GM18870 (cell line): Measurements from ENCODE around the gene RBM33.
"Not testable (repeated sequence)": the region's sequence is repeated elsewhere in the genome, so short reads cannot be mapped to it uniquely, and the experiment has no call there.

Experiments used
- ATAC-seq: cut with Tn5 transposase; IDR thresholded peaks from one replicate; pipeline ENCODE4 v1.9.1; 2021; ENCODE audit warnings: moderate library complexity; ENCODE audit not compliant: unreplicated experiment

Gene RBM33

DNA sequence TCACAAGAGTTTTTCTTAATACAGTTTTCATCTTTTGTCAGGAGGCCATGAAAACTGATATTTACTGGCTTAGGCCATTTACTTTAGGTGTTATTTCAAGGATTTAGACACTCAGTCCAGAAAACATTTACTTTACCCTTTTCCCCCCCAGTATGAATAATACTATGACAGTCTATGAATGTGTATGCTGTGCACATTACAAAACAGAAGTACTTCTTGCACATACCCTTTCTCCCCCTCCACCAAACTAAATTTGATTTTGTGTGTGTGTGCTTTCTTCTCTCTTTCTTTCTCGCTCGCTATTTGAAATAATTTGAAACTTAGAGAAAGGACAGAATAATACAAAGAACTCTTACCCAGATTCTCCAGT, 41.3 kb downstream of the RBM33 start:
- ATAC-seq: peak; percentile 18

DNA sequence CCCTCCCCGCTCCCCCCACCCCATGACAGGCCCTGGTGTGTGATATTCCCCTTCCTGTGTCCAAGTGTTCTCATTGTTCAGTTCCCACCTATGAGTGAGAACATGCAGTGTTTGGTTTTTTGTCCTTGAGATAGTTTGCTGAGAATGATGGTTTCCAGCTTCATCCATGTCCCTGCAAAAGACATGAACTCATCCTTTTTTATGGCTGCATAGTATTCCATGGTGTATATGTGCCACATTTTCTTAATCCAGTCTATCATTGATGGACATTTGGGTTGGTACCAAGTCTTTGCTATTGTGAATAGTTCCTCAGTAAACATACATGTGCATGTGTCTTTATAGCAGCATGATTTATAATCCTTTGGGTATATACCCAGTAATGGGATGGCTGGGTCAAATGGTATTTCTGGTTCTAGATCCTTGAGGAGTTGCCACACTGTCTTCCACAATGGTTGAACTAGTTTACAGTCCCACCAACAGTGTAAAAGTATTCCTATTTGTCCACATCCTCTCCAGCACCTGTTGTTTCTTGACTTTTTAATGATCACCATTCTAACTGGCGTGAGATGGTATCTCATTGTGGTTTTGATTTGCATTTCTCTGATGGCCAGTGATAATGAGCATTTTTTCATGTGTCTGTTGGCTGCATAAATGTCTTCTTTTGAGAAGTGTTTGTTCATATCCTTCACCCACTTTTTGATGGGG, 42.3 kb downstream of the RBM33 start:
- ATAC-seq: not testable (repeated sequence)

DNA sequence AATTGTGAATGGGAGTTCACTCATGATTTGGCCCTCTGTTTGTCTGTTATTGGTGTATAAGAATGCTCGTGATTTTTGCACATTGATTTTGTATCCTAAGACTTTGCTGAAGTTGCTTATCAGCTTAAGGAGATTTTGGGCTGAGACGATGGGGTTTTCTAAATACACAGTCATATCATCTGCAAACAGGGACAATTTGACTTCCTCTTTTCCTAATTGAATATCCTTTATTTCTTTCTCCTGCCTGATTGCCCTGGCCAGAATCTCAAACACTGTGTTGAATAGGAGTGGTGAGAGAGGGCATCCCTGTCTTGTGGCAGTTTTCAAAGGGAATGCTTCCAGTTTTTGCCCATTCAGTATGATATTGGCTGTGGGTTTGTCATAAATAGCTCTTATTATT, 43.8 kb downstream of the RBM33 start:
- ATAC-seq: not testable (repeated sequence)

DNA sequence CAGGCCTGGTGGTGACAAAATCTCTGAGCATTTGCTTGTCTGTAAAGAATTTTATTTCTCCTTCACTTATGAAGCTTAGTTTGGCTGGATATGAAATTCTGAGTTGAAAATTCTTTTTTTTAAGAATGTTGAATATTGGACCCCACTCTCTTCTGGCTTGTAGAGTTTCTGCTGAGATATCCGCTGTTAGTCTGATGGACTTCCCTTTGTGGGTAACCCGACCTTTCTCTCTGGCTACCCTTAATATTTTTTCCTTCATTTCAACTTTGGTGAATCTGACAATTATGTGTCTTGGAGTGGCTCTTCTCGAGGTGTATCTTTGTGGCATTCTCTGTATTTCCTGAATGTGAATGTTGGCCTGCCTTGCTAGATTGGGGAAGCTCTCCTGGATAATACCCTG, 46.2 kb downstream of the RBM33 start:
- ATAC-seq: not testable (repeated sequence)

DNA sequence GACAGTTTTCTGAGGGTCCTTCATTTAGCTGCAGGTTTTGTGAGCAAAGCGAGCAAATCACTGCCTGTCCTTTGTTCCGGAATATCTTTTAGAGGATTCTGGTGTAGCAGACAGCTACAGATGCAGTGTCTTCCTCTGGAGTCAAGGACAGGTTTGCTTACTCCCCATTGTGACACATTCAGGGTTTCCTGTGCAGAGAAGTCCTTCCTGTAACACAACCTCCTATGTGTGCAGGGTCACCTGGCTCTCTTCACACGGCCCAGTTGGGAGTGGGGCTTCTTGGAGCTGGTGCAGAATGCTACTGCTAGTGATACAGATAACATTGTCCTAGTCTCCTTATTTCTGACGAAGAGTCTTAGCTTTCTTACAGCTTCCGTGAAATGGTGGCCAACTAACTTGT, 47.9 kb downstream of the RBM33 start:
- ATAC-seq: no peak

DNA sequence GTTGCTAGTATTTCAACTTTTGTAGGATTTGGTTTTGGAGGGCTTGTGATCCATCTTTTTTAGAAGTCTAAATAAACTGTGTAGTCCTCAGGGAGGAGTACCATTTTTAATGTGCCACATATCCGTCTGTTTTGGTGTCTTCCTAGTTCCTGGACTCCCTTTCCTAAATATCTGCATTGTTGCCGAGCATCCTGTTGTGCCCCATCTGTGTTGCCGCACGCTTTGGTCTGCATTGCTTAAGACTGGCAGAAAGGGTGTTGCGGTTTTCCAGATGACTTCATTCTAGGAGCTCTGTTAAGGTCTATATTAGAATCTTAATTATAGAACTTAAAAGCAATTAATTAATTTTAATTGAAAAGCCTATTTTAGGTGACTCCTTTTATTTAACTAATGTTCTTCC, 49.4 kb downstream of the RBM33 start:
- no peak for ATAC-seq

DNA sequence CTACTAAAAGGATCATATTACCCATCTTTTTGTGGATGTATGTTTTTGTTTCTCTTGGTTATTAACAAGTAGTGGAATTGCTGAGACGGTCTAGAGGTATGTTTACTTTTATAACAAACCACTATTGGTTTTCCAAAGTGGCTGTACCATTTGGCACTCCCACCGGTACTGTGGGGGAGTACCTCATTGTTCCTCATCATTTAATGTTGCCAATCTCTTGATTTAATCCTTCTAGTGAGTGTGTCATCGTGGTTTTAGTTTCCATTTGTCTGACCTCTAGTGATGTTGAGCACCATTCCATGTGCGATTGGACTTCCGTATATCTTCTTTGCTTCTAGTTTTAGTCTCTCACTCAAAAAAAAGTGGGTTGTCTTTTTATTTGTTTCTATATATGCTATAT, 50.4 kb downstream of the RBM33 start:
- ATAC-seq: no peak

DNA sequence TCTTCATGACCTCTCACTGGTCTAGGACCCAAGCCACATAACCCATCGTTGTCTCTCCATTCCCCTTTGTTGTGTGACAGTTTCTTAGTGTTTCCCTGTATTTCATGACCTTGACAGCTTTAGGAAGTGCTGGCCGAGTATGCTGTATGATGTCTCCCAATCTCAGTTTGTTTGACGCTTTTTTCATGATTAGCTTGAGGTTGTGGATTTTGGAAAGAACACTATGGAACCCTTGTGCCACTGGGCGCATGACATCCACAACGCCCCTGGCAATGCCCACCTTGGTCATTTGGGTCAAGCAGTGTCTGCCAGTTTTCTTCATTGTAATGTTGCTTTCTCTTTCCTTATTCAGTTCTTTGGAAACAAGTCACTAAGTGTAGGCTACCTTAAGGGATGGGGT, 52.3 kb downstream of the RBM33 start:
- no peak for ATAC-seq

DNA sequence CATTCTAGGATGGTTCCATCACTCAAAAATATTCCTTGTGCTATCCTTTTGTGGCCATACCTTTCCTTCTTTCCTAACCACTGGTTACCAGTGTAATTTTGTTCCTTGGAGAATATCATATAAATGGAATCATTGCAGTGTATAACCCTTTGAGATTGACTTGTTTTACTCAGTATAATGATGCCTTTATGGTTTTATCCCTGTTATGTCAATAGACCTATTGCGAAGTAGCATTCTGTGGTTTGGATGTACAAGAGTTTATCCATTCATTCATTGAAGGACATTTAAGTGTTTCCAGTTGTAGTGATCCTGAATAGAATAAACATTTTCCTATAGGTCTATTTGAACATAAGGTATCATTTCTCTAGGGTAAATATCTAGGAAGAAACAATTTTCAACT, 54.2 kb downstream of the RBM33 start:
- no peak for ATAC-seq

DNA sequence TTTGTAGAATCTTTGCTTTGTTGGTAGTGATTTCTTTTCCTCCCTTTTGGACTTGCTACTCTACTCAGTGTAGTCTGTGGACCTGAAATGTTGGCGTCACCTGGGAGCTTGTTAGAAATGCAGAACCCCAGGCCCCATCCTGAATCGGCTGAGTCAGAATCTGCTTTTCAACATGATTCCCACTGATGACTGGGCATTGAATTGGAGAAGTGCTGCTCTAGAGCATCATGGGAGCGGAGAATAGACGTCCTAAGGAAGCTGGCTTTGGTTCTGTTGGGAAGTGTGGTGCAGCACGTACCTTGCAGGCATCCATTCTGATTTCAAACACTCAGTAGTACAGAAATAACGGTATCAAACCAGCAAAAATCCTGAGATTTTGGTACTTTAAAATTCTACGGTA, 54.7 kb downstream of the RBM33 start:
- ATAC-seq: no peak

DNA sequence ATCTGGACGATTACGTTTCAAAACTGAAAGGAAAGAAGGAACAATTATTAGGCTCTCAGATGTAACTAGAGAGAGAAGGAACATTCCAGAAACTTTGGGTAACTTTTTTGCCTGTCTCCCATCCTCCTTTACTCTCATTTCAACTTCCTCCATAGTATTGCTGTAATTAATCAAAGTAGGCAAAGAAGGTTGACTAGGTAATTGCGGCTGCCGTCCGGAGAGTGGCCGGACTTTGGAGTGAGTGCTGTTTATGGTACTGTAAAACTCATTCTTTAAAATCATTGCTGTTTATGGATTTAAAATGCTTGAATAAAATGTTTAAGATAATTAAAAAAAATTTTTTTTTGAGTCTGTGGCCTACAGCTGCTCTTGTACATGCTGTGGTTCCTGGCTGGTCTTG, 56.4 kb downstream of the RBM33 start:
- no peak for ATAC-seq

DNA sequence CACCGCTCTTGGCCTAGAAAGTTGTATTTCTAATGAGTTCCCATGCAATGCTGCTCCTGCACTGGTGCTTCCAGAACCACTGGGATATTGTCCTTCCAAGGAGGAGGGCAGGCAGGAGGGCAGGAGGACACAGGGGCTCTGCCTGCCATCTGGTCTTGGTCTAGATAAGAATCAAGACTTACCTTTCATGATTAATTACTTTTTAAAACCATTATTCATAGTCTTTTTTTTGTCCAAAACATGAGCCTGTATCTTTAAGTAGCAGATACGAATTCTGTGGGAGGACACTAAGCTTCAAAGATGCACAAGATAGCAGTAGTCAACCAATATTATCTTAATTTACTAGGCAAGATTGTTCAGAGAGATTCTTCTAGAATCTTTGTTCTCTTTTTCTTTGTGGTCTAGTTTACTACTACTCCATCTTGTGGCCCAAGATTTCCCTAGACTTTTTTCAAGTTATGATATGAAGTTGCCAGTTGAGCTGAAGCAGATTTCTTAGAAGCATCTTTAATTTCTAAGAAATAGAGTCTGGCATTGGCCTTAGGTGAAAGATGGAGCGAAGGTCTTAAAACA, 57.6 kb downstream of the RBM33 start:
- no peak for ATAC-seq

DNA sequence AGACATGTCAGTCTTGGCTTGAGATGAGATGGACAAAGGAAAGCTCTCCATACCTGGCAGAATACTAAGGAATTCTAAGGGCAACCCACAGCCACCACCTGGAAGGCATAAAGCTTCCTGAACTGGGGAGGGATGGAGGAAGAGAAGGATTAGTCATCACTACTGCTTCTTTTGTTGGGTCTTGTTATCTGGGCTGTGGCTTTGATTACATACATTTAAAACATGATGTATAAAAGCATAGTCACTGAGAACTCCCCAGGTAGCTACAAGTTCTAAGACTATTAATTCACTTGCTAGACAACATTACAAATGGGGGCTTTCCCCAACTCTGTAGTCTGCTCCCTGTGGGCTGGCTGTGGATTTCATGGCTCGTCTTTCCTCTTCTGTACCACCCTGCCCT, 58.2 kb downstream of the RBM33 start:
- no peak for ATAC-seq

DNA sequence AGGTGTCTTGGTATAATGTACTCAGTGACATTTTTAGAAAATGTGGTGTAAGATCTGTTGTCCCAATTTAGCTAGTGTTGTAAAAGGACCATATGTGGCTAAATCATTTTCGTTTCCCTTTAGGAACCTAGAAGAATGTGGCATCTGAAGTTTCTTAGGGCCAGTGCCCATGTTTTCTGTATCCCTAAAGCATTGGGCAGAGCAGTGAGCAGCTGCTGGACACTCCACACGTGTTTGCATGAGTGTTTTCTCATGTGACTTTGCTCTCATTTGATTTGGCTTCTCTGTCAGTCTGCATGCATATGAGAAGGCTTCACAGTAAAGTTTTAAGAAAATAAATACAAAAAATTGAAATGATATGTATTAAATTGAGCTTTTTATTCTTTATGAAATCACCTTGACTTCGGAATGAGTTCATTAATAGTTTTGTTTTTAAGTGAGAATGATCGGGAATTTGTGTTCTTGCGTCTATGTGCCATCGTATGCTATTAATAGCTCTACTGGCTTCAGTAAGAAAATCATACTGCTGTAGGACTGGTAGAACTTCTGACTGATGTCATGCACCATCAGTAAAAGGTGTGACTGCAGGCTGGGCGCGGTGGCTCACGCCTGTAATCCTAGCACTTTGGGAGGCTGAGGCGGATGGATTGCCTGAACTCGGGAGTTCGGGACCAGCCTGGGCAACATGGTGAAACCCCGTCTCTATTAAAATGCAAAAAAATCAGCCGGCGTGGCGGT, 61.3 kb downstream of the RBM33 start:
- ATAC-seq: no peak

DNA sequence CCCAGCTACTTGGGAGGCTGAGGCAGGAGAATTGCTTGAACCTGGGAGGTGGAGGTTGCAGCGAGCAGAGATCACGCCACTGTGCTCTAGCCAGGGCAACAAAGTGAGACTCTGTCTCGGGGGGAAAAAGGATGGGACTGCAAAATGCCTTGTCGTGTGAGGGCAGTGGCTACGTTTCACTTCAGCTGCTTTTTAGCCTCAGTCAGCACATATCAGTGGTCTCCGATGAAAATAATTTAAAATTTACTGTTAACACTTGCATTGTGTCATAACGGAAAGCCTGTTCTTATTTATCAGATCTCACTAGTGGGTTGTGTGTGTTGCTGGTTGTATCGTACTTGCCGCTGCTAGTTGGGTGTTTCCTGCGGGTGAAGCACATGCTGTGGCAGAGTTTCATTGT, 61.9 kb downstream of the RBM33 start:
- ATAC-seq: no peak

DNA sequence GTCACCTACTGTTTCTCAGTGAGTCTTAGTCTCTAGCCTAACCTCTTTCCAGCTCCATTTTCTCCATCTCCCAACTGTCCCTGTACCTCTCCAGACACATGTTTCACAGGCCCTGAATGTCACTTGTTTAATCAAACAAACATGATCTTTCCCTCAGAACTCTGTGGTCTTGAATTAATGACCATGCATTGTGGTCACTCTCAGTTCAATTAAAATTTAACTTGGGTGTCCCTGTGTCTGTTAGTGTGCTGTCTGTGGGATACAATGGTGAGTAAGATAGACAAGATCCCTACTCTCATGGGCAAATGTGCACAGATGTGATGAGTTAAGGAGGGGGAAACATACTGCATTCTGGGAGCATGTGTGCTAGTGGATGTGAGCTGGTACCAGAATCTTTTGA, 65.0 kb downstream of the RBM33 start:
- peak; percentile 68 for ATAC-seq

DNA sequence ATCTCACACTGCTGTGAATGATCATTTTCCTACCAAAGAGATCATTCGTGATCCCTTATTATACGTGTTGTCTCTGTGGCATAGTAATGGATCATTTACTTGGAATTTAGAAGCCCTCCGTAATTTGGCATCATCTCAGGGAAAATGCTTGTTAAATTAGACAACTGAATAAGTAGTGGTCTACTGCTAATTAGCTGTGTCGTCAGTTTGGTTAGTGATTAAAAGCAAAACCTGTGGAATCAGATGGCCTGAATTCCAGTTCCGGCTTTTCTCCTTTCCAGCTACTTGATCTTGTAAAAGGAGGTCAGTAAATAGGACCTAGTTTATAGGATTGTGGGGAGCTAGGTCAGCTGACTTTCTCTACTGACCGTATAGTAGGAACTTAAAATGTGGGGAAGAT, 65.6 kb downstream of the RBM33 start:
- ATAC-seq: no peak

DNA sequence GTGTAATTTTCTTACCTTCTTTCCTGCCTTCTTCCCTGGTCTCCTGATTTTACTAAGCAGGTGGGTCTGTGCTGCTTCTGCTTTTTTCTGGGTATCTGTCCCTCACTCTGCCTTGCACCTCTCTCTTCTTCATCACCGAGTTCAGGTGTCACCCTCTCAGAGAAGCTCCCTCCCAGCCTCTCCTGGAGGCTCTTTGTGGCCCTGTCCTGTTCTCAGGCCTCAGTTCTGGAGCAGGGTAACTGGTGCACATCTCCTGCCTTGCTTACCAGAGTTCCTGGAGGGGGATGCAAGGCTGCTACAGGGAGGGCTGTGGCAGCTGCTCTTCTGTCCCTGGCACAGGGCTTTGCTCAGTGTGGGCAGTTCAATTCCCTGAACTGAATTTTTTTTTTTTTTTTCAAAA, 66.1 kb downstream of the RBM33 start:
- no peak for ATAC-seq

DNA sequence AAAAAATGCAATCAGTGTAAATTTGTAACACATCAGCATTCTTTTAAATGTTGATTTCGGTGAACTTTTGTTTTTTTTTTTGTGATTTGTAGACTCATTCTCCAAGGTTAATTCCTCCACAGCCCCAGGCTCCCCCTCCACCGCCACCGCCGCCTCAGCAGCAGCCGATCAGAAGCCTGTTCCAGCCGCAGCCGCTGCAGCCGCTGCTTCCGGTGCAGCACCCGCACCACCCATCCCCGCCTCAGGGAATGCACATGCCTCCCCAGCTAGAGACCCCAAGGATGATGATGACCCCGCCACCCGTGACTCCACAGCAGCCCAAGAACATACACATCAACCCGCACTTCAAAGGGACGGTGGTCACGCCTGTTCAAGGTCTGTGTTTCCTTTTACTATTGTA, 66.6 kb downstream of the RBM33 start:
- no peak for ATAC-seq

DNA sequence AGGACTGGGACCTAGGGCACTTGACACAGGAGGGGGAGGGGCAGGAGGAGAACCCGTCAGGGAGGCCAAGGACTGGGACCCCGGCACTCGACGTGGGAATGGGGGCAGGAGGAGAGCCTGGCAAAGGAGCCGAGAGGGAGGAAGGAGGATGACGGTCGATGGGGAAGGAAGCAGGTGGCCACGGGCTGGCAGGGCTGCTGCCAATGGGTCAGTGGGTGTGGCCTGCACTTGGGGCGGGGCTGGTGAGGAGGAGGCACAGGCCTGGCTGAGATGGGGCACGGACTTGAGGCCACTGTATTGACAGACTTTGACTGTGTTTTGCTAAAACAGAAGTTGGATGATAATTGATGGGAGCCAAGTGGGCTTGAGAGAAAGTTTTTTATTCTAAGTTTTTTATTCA, 68.9 kb downstream of the RBM33 start:
- ATAC-seq: no peak

DNA sequence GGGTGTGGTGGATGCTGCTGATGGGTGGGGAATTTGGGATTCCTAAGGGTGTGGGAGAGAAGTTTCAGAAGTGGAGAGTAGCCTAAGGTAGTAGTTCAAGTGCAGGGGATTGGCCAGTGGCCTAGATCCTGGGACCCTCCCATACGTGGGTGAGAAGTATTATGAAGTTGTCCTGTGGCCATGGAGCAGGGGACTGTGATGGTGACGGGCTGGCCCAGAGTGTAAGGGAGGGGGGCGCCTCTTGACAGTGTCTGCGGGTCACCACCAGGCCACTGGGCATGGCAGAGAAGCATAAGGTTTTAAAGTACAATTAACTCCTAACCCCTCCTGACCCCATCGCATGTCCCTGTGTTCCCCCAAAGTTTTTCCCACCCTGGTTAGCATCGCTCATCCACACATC, 70.2 kb downstream of the RBM33 start:
- no peak for ATAC-seq

DNA sequence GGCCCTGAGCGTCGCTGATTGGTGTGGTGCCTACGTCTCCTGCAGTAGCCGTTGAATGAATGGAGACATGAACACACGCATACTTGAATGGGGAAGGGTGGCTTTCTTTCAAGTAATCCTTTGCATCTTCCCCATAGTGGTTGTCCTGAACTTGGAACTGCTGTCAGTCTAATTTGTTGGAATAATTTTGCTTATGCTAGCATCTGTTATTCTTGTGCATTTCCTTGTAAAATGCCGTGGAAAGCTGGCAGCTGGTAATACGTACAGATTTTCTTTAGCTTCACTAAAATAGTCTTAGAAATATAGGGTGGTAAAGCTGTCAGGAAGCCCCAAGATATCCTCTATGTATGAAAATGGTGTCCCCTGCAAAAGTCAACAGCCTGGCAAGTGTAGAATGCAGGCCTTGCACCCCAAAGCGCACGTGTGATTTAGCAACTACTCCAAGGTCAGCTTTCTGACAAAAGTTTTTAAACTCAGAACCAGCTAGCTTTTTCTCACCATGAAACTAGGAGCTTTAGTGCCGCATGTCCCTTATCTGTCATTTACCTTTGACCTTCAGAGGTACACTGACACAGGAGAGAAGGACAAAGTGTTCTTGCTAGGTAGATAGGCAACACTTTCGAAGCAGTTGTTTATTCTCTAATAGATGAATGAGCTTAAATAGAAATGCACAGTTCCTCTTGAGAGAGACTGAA, 70.8 kb downstream of the RBM33 start:
- ATAC-seq: no peak
